NT2/D1 (cell line): Measurements from ENCODE around the gene PKN2.
"Not testable (repeated sequence)": the region's sequence is repeated elsewhere in the genome, so short reads cannot be mapped to it uniquely, and the experiment has no call there.

ENCODE experiments used
- DNase-seq: peaks from one replicate; pipeline ENCODE4 v3.0.0-alpha.2; 2011; ENCODE audit warnings: low read depth, low spot score
- H3K27me3 ChIP-seq: 2 replicates; pipeline ENCODE4 v1.6.0; 2011; ENCODE audit warnings: mild to moderate bottlenecking; ENCODE audit not compliant: insufficient read length, insufficient read depth
- H3K36me3 ChIP-seq: 2 replicates; pipeline ENCODE4 v1.6.1; 2011; ENCODE audit warnings: mild to moderate bottlenecking, low read length, mixed read lengths; ENCODE audit not compliant: insufficient read depth, insufficient read length
- H3K4me1 ChIP-seq: 2 replicates; pipeline ENCODE4 v1.5.1; 2011; ENCODE audit not compliant: insufficient read depth, insufficient read length
- H3K4me3 ChIP-seq: 2 replicates; pipeline ENCODE4 v1.5.1; 2011; ENCODE audit warnings: low read depth; ENCODE audit not compliant: insufficient read length
- H3K9ac ChIP-seq: 2 replicates; pipeline ENCODE4 v1.6.0; 2011; ENCODE audit warnings: low read depth; ENCODE audit not compliant: insufficient read length
- H3K9me3 ChIP-seq: 2 replicates; pipeline ENCODE4 v1.5.1; 2011; ENCODE audit warnings: mild to moderate bottlenecking, low read length; ENCODE audit not compliant: insufficient read depth
- SUZ12 ChIP-seq: IDR thresholded peaks from 2 replicates; pipeline ENCODE4 v1.6.1; 2011; ENCODE audit not compliant: insufficient read length, insufficient read depth; ENCODE audit errors: extremely low read depth
- YY1 ChIP-seq: IDR thresholded peaks from 2 replicates; pipeline ENCODE4 v1.6.1; 2011; ENCODE audit not compliant: insufficient read length, insufficient read depth
- ZNF274 ChIP-seq: IDR thresholded peaks from 2 replicates; pipeline ENCODE4 v1.6.1; 2011; ENCODE audit warnings: mild to moderate bottlenecking, low read depth, low read length

PKN2 gene

GRCh38 chr1:88867743-88868521 lies 183.9 kb downstream of the PKN2 start:
- TF ChIP-seq YY1 (no peak), ZNF274 (no peak), SUZ12 (no peak)
- peaks cover 9% of the 10 kb centered on the region for H3K36me3 ChIP-seq
- H3K9ac ChIP-seq: no peak overlapping the region
- DNase-seq: no peak
- H3K4me1 ChIP-seq: no peaks in the 10 kb centered on the region
- H3K4me3 ChIP-seq: no peak overlapping the region
- H3K27me3 ChIP-seq: no peaks in the 10 kb centered on the region
- no peaks in the 10 kb centered on the region for H3K9me3 ChIP-seq

- not testable (repeated sequence) for H3K4me3 ChIP-seq, H3K9ac ChIP-seq, H3K27me3 ChIP-seq, H3K4me1 ChIP-seq, DNase-seq, H3K36me3 ChIP-seq, H3K9me3 ChIP-seq
These were observed 185.6 kb downstream of the PKN2 start for GRCh38 chr1:88869644-88870043.

- Histone ChIP-seq H3K4me3 (no peak overlapping the region), H3K9me3 (no peaks in the 10 kb centered on the region), H3K27me3 (no peaks in the 10 kb centered on the region), H3K36me3 (peaks cover 7% of the 10 kb centered on the region), H3K9ac (no peak overlapping the region), H3K4me1 (no peaks in the 10 kb centered on the region)
- TF ChIP-seq SUZ12 (no peak), YY1 (no peak), ZNF274 (no peak)
- DNase-seq: no peak
These were observed 189.8 kb downstream of the PKN2 start for GRCh38 chr1:88873737-88874349.

GRCh38 chr1:88875595-88875994 lies 191.5 kb downstream of the PKN2 start:
- no peaks in the 10 kb centered on the region for H3K4me1 ChIP-seq
- DNase-seq: no peak
- TF ChIP-seq SUZ12 (no peak), YY1 (no peak), ZNF274 (no peak)
- H3K9ac ChIP-seq: no peak overlapping the region
- H3K9me3 ChIP-seq: no peaks in the 10 kb centered on the region
- H3K27me3 ChIP-seq: no peaks in the 10 kb centered on the region
- H3K36me3 ChIP-seq: peaks cover 8% of the 10 kb centered on the region
- H3K4me3 ChIP-seq: no peak overlapping the region

GRCh38 chr1:88876573-88877365 lies 192.7 kb downstream of the PKN2 start:
- Histone ChIP-seq H3K27me3 (no peaks in the 10 kb centered on the region), H3K4me1 (no peaks in the 10 kb centered on the region), H3K9ac (no peak overlapping the region), H3K4me3 (no peak overlapping the region), H3K36me3 (peaks cover 13% of the 10 kb centered on the region), H3K9me3 (no peaks in the 10 kb centered on the region)
- DNase-seq: no peak
- TF ChIP-seq ZNF274: no peak
- no peak for TF ChIP-seq YY1
- TF ChIP-seq SUZ12: no peak

- TF ChIP-seq SUZ12: no peak
- no peak for TF ChIP-seq ZNF274
- TF ChIP-seq YY1: no peak
- no peaks in the 10 kb centered on the region for H3K9me3 ChIP-seq
- no peaks in the 10 kb centered on the region for H3K27me3 ChIP-seq
- no peak overlapping the region for H3K4me3 ChIP-seq
- H3K4me1 ChIP-seq: no peaks in the 10 kb centered on the region
- DNase-seq: no peak
- no peak overlapping the region for H3K9ac ChIP-seq
- peaks cover 17% of the 10 kb centered on the region for H3K36me3 ChIP-seq
These were observed 193.3 kb downstream of the PKN2 start for GRCh38 chr1:88877382-88877825.

- no peaks in the 10 kb centered on the region for H3K27me3 ChIP-seq
- H3K36me3 ChIP-seq: peaks cover 22% of the 10 kb centered on the region
- TF ChIP-seq SUZ12: no peak
- TF ChIP-seq YY1: no peak
- TF ChIP-seq ZNF274: no peak
- H3K4me3 ChIP-seq: no peak overlapping the region
- H3K9me3 ChIP-seq: no peaks in the 10 kb centered on the region
- H3K4me1 ChIP-seq: no peaks in the 10 kb centered on the region
- H3K9ac ChIP-seq: no peak overlapping the region
- no peak for DNase-seq
These were observed 193.8 kb downstream of the PKN2 start for GRCh38 chr1:88877911-88878310.
